Loucy (cell line): Measurements from ENCODE around the gene SELENOS.

Experiments used
- H2AFZ ChIP-seq: fragments of 200-600 bp; sonication (generic); 2 replicates; pipeline ENCODE4 v1.6.0; 2016; ENCODE audit warnings: antibody characterized with exemption, mild to moderate bottlenecking, low read length, moderate library complexity
- H3F3A ChIP-seq: fragments of 200-600 bp; 2 replicates; pipeline ENCODE4 v1.6.0; 2016; ENCODE audit warnings: antibody characterized with exemption, low read depth, mild to moderate bottlenecking
- H3K27me3 ChIP-seq: fragments of 200-600 bp; sonication (generic); 2 replicates; pipeline ENCODE4 v1.6.1; 2014; ENCODE audit warnings: low read length, mild to moderate bottlenecking; ENCODE audit not compliant: insufficient read depth, poor library complexity, severe bottlenecking
- H3K36me3 ChIP-seq: fragments of 200-600 bp; sonication (generic); 2 replicates; pipeline ENCODE4 v1.6.1; 2016; ENCODE audit warnings: low read length; ENCODE audit not compliant: insufficient read depth
- H3K4me1 ChIP-seq: fragments of 200-600 bp; sonication (generic); 2 replicates; pipeline ENCODE4 v1.5.1; 2014; ENCODE audit warnings: low read length, mild to moderate bottlenecking; ENCODE audit not compliant: insufficient read depth, poor library complexity, severe bottlenecking
- H3K4me2 ChIP-seq: fragments of 200-600 bp; sonication (generic); 2 replicates; pipeline ENCODE4 v1.6.0; 2014; ENCODE audit warnings: antibody characterized with exemption, low read length, low read depth, mild to moderate bottlenecking; ENCODE audit not compliant: poor library complexity, severe bottlenecking
- H3K4me3 ChIP-seq: fragments of 200-600 bp; sonication (generic); 2 replicates; pipeline ENCODE4 v1.5.1; 2014; ENCODE audit warnings: low read length, mild to moderate bottlenecking, mixed read lengths; ENCODE audit not compliant: poor library complexity, severe bottlenecking
- H3K79me2 ChIP-seq: fragments of 200-600 bp; sonication (generic); 2 replicates; pipeline ENCODE4 v1.6.1; 2014; ENCODE audit warnings: low read length; ENCODE audit not compliant: insufficient read depth
- H3K9ac ChIP-seq: fragments of 200-600 bp; sonication (generic); 2 replicates; pipeline ENCODE4 v1.6.0; 2014; ENCODE audit warnings: mild to moderate bottlenecking, low read depth, low read length, moderate library complexity; ENCODE audit not compliant: poor library complexity, severe bottlenecking
- H3K9me2 ChIP-seq: fragments of 200-600 bp; sonication (generic); replicated peaks from 2 replicates; pipeline ENCODE4 v1.6.1; 2016; ENCODE audit warnings: low read depth, low read length, mixed read lengths
- H3K9me3 ChIP-seq: fragments of 200-600 bp; sonication (generic); 2 replicates; pipeline ENCODE4 v1.6.1; 2014; ENCODE audit warnings: mild to moderate bottlenecking, antibody characterized with exemption, low read length, low read depth; ENCODE audit not compliant: insufficient read depth
- H4K20me1 ChIP-seq: fragments of 200-600 bp; sonication (generic); 2 replicates; pipeline ENCODE4 v1.6.0; 2014; ENCODE audit warnings: antibody characterized with exemption, low read length, mild to moderate bottlenecking; ENCODE audit not compliant: insufficient read depth, poor library complexity, severe bottlenecking
- EZH2phosphoT487 ChIP-seq: fragments of 200-600 bp; IDR thresholded peaks from 2 replicates; pipeline ENCODE4 v1.6.1; 2018; ENCODE audit warnings: antibody characterized with exemption, mild to moderate bottlenecking, moderate library complexity, borderline replicate concordance
- TF ChIP-seq, protein P1 (sequence below): fragments of 200-600 bp; sonication (generic); conservative IDR thresholded peaks from 2 replicates; pipeline ENCODE4 v1.5.1; 2014; ENCODE audit warnings: mild to moderate bottlenecking, antibody characterized with exemption, low read length

The SELENOS gene

DNA sequence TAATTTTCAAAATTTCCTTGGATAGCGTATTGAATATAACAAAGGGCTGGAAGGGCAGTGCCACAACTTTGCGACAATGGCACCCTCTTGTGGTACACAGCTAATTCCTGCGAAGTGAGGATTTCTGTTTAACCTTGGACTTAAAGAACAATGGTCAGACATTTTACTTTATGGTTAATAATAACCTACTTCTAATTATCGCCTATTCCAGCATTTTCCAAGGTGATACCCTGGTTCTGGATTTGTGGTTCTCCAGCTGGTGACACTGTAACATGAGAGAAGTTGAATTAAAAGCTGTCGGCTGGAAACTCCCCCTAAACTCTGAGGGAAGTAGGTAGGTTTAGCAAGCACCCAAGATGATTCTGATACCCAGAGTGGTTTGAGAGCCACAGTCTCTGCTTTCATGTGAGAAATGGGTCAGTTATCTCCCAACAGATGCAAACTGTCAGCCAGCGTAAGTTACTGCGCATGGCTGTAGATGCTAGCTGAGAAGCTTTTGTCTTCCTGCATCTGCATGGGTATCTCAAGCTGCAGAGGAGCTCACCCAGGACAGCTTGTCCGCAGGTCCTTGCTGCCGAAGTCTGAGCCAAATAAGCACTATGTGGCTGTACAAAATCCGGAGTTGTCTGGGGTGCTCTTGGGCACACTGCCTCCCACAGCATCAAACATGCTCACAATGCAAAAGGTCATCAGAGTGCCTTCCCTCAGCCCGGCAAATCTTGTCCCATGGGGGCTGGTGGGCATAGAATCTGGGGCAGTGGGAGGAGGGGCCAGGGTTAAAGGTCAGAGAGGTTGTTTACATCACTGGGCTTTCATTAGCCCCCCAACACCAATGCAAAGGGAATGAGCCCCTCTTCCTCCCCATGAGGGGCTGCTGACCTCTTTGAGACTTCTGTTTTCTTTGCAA lies 18.8 kb downstream of the SELENOS start:
- no peaks in the 10 kb centered on the region for H3K36me3 ChIP-seq
- no peaks in the 10 kb centered on the region for H3K27me3 ChIP-seq
- H3F3A ChIP-seq, result 0 out of 2 replicates have a peak, but pooled peaks cover 6% of the 10 kb centered on the region
- H3K4me1 ChIP-seq, result peaks cover 17% of the 10 kb centered on the region
- peak overlapping the region; percentile 11 for H3K4me2 ChIP-seq
- no peak overlapping the region for H3K9ac ChIP-seq
- no peaks in the 10 kb centered on the region for H4K20me1 ChIP-seq
- TF ChIP-seq, protein P1, sequence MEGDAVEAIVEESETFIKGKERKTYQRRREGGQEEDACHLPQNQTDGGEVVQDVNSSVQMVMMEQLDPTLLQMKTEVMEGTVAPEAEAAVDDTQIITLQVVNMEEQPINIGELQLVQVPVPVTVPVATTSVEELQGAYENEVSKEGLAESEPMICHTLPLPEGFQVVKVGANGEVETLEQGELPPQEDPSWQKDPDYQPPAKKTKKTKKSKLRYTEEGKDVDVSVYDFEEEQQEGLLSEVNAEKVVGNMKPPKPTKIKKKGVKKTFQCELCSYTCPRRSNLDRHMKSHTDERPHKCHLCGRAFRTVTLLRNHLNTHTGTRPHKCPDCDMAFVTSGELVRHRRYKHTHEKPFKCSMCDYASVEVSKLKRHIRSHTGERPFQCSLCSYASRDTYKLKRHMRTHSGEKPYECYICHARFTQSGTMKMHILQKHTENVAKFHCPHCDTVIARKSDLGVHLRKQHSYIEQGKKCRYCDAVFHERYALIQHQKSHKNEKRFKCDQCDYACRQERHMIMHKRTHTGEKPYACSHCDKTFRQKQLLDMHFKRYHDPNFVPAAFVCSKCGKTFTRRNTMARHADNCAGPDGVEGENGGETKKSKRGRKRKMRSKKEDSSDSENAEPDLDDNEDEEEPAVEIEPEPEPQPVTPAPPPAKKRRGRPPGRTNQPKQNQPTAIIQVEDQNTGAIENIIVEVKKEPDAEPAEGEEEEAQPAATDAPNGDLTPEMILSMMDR, result peak; percentile 98
- TF ChIP-seq EZH2phosphoT487, result no peak
- peak overlapping the region; percentile 88 for H2AFZ ChIP-seq
- H3K79me2 ChIP-seq, result no peaks in the 10 kb centered on the region
- H3K9me3 ChIP-seq, result no peaks in the 10 kb centered on the region
- no peaks in the 10 kb centered on the region for H3K9me2 ChIP-seq
- no peak overlapping the region for H3K4me3 ChIP-seq

DNA sequence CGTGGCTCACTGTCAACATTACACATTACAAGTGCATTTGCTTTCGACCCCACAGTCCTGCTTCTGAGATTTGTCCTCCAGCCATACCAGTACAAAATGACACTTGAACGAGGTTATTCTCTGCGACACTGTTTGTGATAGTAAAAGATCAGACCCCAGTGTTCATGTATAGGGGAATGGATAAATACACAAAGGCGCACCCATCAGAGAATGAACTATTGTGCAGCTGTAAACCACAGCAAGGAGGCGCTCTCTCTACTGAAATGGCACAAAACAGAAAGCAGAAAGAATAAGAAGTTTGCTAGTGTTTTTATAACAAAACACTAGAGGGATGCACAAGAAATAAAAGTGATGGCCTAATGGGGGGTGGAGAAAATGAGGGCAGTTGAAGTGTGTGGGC lies 20.5 kb downstream of the SELENOS start:
- Histone ChIP-seq H3K27me3 (no peaks in the 10 kb centered on the region), H2AFZ (no peak overlapping the region), H3K4me1 (peaks cover 28% of the 10 kb centered on the region)

DNA sequence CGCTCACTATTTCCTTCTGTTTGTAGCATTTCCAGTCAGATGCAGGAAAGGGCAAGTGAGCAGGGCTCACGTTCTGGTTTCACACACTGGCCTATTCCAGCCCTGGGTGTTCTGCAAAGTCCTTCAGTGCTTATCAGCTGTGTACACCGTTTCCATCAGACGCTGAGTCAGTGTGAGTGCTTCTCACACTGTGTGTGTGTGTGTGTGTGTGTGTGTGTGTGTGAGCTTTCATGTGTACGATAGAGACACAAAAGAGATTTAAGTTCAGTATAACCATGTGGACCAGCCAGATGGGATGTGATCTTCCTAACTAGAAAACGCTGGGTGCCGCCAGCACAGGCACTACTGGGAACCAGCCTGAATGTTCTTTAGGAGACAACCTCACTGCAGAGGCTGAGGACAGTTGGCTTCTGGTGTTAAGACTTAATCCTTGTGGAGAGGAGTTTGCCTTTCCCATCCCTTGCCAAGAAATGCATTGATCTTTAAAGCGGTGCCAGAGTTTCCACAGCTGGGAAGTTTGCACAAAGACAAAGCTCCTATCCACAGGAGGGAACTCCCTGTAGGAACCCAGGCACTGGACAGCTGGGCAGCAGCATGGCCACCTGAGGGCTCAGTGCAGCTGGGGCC lies 21.6 kb downstream of the SELENOS start:
- H3K4me2 ChIP-seq, result peak overlapping the region; percentile 25
- no peak overlapping the region for H3K4me3 ChIP-seq
- peak overlapping the region; percentile 28 for H3K9ac ChIP-seq
- H3K9me3 ChIP-seq, result no peaks in the 10 kb centered on the region
- H4K20me1 ChIP-seq, result peaks cover 3% of the 10 kb centered on the region
- H3K79me2 ChIP-seq, result peaks cover 17% of the 10 kb centered on the region
- H2AFZ ChIP-seq, result no peak overlapping the region
- peaks cover 28% of the 10 kb centered on the region for H3K4me1 ChIP-seq
- H3F3A ChIP-seq, result 0 out of 2 replicates have a peak, but pooled peaks cover 6% of the 10 kb centered on the region
- H3K9me2 ChIP-seq, result no peaks in the 10 kb centered on the region
- H3K36me3 ChIP-seq, result no peaks in the 10 kb centered on the region
- TF ChIP-seq, protein P1, result no peak
- TF ChIP-seq EZH2phosphoT487, result no peak
- H3K27me3 ChIP-seq, result no peaks in the 10 kb centered on the region

More for the DNA sequence above, 20.5 kb downstream of the SELENOS start:
- Histone ChIP-seq H3K9me2 (no peaks in the 10 kb centered on the region), H3K79me2 (peaks cover 12% of the 10 kb centered on the region), H3K4me2 (no peak overlapping the region), H3K36me3 (no peaks in the 10 kb centered on the region), H3K9ac (no peak overlapping the region), H4K20me1 (no peaks in the 10 kb centered on the region), H3K4me3 (no peak overlapping the region), H3F3A (0 out of 2 replicates have a peak, but pooled peaks cover 6% of the 10 kb centered on the region), H3K9me3 (no peaks in the 10 kb centered on the region)
- TF ChIP-seq EZH2phosphoT487, result no peak
- TF ChIP-seq, protein P1, result peak; percentile 84
